IPS-15b (cell line): ENCODE measurements around the gene FAM120A.

Experiments used
- H3K27me3 ChIP-seq: one replicate; pipeline ENCODE4 v1.6.1; 2013; ENCODE audit warnings: low read length; ENCODE audit not compliant: control insufficient read depth, insufficient read depth
- H3K36me3 ChIP-seq: one replicate; pipeline ENCODE4 v1.6.1; 2013; ENCODE audit warnings: low read length; ENCODE audit not compliant: control insufficient read depth, insufficient read depth
- H3K4me1 ChIP-seq: one replicate; pipeline ENCODE4 v1.6.1; 2013; ENCODE audit warnings: mild to moderate bottlenecking, low read length; ENCODE audit not compliant: control insufficient read depth, insufficient read depth
- H3K4me3 ChIP-seq: one replicate; pipeline ENCODE4 v1.5.1; 2013; ENCODE audit warnings: low read depth, low read length
- H3K9ac ChIP-seq: one replicate; pipeline ENCODE4 v1.6.1; 2013; ENCODE audit warnings: low read depth, mild to moderate bottlenecking, low read length
- H3K9me3 ChIP-seq: one replicate; pipeline ENCODE4 v1.6.1; 2013; ENCODE audit warnings: mild to moderate bottlenecking, low read length; ENCODE audit not compliant: control insufficient read depth, insufficient read depth

The FAM120A gene

GRCh38 chr9:93610206-93610605 lies 158.7 kb downstream of the FAM120A start:
- Histone ChIP-seq H3K9ac (no peak overlapping the region), H3K36me3 (no peaks in the 10 kb centered on the region), H3K9me3 (no peaks in the 10 kb centered on the region), H3K4me1 (no peaks in the 10 kb centered on the region), H3K4me3 (no peak overlapping the region), H3K27me3 (no peaks in the 10 kb centered on the region)

DNA sequence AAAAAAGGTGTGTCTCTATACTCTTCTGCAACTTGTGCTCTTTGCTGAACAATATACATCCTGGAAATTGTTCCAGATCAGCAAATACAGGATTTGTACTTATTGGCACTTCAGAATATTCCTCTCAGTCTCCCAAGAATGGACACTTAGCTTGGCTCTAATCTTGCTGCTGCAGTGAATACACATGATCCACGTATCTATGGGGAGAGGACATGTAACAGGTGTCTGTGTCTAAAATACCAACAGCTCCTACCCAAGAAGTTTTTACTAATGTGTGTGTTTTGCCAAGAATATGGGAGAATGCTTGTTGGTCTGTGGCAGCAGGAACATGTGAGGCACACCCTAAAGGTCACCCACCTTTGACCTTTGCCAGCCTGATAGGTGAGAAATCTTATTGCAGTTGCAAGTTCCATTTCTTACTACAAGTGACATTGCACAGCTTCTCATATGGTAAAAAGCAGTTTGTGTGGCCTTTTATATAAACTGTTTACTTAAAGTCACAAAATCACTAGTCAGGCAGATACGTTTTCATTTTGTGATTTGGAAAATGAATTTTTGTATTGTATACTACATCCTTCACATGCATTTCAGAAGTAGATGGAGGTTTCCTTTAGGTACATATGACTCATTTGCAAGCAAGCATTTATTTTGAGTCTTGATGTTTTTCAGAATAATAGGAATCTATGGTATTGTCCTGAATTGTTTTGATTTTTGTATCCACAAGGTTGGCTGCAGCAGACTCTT lies 160.7 kb downstream of the FAM120A start:
- Histone ChIP-seq H3K9me3 (no peaks in the 10 kb centered on the region), H3K27me3 (no peaks in the 10 kb centered on the region), H3K36me3 (no peaks in the 10 kb centered on the region), H3K9ac (no peak overlapping the region), H3K4me1 (peaks cover 4% of the 10 kb centered on the region), H3K4me3 (no peak overlapping the region)

GRCh38 chr9:93612796-93613154 lies 161.3 kb downstream of the FAM120A start:
- Histone ChIP-seq H3K36me3 (no peaks in the 10 kb centered on the region), H3K4me1 (peaks cover 7% of the 10 kb centered on the region), H3K9ac (no peak overlapping the region), H3K4me3 (no peak overlapping the region), H3K27me3 (no peaks in the 10 kb centered on the region), H3K9me3 (no peaks in the 10 kb centered on the region)

DNA sequence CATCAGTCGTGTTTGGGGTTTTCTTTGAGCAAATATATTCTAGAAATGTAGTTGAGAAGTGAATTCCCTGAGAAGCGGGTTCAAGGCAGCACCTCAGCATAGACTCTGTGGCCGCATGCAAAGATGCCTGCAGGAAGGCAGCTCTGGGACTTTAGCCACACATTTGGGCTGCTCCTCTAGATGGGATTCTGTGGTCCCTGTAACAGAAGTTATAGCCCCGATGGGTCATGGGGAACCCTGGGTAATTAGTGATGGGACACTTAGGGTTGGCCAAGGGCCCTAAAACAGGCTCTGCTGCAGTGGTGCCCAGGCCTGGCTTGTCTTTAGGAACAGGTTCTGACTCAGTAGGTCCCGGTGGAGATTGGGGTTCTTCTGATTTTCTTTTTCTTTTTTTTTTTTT lies 161.7 kb downstream of the FAM120A start:
- Histone ChIP-seq H3K36me3 (no peaks in the 10 kb centered on the region), H3K9me3 (no peaks in the 10 kb centered on the region), H3K9ac (no peak overlapping the region), H3K4me3 (no peak overlapping the region), H3K4me1 (peaks cover 8% of the 10 kb centered on the region), H3K27me3 (no peaks in the 10 kb centered on the region)

DNA sequence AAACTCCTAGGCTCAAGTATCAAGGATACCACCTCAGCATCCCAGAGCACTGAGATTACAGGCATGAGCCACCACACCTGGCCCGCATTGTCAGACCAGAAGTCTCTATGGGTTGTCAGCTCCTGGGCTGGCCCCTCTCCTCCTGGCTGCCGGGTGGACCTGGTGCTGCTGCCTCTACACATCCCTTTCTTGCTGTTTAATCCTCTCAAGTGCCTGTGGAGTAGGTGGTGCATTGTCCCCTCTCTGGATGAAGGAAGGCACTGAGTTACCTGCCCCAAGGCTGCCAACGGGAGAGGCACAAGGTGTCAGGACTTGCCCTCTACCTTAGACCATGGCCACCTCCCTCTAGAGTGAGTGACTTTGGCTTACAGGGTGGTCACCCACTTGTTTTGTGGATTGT lies 162.3 kb downstream of the FAM120A start:
- no peaks in the 10 kb centered on the region for H3K9me3 ChIP-seq
- H3K36me3 ChIP-seq, result no peaks in the 10 kb centered on the region
- H3K4me1 ChIP-seq, result peaks cover 8% of the 10 kb centered on the region
- no peaks in the 10 kb centered on the region for H3K27me3 ChIP-seq
- H3K4me3 ChIP-seq, result no peak overlapping the region
- H3K9ac ChIP-seq, result no peak overlapping the region

GRCh38 chr9:93614830-93615468 lies 163.5 kb downstream of the FAM120A start:
- Histone ChIP-seq H3K4me3 (no peak overlapping the region), H3K36me3 (no peaks in the 10 kb centered on the region), H3K9me3 (no peaks in the 10 kb centered on the region), H3K4me1 (peaks cover 8% of the 10 kb centered on the region), H3K9ac (no peak overlapping the region), H3K27me3 (no peaks in the 10 kb centered on the region)
